Erythroblast (primary cell): ENCODE measurements around the gene COL25A1.

ENCODE experiments used
- GATA1 ChIP-seq: IDR thresholded peaks from 2 replicates; pipeline ENCODE4 v1.6.1; 2011; ENCODE audit warnings: low read depth, mild to moderate bottlenecking, control low read depth, low read length, moderate library complexity
- POLR2A ChIP-seq: IDR thresholded peaks from 2 replicates; pipeline ENCODE4 v1.6.1; 2011; ENCODE audit warnings: mild to moderate bottlenecking, low read length

DNA sequence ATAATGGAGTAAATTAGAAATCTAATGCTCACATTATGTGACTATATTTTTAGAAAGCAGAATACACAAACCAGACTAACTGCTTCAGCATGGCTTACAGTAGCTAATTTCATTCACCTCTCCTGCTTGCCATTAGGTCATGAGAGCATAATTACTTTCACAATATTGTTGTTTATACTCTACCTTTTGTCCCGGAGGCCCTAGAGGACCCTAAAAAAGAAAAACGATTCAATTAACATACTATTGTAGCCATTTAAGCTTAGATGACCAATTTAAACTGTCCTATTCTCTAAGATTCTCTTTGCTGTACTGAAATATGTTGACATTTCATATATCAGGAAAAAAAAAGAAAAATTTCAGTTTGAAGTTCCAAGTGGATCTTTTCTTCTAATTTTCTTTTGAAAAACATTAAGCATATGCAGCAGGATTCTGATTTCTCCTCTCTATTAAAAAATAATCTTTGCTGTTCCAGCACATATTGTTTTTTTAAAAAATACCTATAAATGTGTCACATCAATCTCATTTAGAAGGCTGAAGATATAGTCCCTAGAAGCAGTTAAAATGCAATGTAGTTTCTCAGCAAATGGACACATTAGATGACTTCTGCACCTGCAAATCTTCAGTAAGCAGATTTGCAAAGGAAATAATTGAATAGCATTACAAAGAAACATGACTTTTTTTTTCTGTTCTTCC is 381.9 kb downstream of the COL25A1 start:
- no peak for TF ChIP-seq POLR2A
- no peak for TF ChIP-seq GATA1
